NOMO-1 treated with dmso at 0.1 percent for 144 hours (cell line): ENCODE measurements around the gene FASTKD3.

ENCODE experiments used
- DNase-seq: peaks from one replicate; lab custom pipeline; 2025; ENCODE audit not compliant: unreplicated experiment; lab: John Stamatoyannopoulos, UW

FASTKD3 gene

DNA sequence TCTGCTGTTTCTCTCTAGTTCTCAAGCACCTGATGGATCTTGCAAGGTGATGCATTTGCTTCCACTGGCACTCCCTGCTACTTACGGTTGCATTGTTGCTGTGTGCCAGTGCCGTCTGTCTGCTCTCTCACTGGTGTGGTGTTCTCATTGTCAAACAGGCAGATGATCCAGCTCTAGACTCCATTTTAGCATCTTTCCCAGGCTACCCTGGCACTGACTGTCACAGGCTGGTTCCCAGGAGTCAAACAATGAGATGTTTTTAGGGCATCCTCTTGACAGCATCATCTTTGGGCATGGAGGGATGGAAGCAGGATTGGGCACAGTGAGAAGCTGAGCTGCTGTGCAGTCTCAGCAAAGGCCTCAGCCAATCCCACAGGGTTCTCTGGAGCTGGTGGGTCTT is 13.0 kb upstream of the FASTKD3 start:
- DNase-seq, result no peak

DNA sequence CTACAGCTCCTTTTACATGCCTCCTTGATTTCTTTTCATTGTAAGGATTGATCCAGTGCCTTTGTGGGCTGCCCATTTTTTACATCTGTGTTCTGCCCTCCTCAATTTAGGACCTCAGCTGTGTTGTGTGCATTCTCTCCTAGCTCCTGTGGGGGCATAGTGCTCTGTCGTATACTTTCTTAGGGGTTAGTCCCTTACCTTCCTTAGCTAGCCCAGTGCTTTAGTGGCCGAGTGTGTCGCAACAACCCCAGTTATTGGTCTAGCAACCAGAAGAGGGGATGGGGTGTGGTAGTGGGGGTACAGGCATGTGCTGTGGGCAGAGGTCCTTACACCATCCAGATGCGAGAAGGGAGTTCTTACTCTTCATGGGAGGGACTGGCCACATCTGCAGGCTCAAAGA is 12.3 kb upstream of the FASTKD3 start:
- peak; percentile 26 for DNase-seq

- DNase-seq, result peak; percentile 90
These were observed 9.6 kb upstream of the FASTKD3 start for GRCh38 chr5:7878381-7878873.

GRCh38 chr5:7877851-7878250 is 9.0 kb upstream of the FASTKD3 start:
- no peak for DNase-seq

DNA sequence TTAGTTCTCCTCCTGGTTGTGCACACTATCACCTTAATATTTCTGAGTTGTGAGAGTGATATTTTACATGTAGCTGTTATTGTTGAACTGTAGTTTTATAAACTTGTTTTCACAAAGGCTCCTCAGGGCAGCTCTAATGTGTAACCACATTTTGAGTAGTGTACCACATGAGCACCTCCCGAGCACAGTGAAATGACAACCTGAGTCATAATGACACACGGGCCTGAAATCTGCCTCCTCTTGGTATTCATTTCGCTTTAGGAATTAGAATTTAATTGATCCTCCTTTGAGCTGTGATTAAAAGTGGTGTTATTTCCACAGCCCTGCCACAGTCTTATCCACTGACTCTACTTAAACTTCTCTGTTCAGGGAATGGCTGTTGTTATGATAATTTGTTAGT is 8.0 kb upstream of the FASTKD3 start:
- no peak for DNase-seq

GRCh38 chr5:7875151-7875550 is 6.3 kb upstream of the FASTKD3 start:
- no peak for DNase-seq

GRCh38 chr5:7874639-7875038 is 5.8 kb upstream of the FASTKD3 start:
- DNase-seq, result no peak

GRCh38 chr5:7873216-7873615 is 4.4 kb upstream of the FASTKD3 start:
- no peak for DNase-seq

- DNase-seq, result no peak
These were observed 3.8 kb upstream of the FASTKD3 start for GRCh38 chr5:7872517-7873130.

DNA sequence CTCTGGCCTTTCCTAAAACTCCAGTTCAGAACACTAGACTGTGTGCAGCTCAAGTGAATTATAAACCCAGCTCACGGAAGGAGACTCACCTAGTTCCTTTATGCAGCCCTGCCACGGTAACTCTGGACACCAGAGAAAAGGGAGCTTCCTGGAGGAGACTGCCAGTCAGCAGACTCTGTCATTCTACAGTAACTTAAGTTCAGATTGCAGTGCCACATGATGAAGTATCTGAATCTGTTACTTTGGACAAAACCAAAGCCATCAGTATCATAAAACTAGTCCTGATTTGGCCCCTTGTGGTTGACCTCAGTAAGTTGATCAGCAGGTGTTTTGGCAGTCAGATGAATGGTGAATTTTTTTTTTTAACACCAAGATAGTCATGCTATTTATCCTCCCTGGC is 2.8 kb upstream of the FASTKD3 start:
- DNase-seq, result no peak

GRCh38 chr5:7869474-7870136 is 774 bp upstream of the FASTKD3 start:
- no peak for DNase-seq

DNA sequence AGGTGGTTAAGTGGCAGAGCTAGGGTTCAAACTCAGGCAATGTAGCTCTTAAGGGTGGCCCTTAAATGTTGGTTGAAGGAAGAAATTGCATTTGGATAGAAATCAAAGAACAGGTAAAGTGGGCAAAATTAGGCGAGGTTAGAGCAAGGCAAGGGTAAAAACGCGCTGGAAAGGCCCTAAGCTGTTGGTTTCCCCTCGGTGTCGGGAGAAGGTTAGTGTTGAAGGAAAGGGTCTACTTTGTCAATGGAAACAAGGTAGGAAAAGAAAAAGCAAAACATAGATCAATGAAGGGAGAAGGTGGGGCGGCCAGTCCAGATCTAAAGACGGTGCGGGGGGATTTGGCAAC is 431 bp downstream of the FASTKD3 start:
- no peak for DNase-seq

DNA sequence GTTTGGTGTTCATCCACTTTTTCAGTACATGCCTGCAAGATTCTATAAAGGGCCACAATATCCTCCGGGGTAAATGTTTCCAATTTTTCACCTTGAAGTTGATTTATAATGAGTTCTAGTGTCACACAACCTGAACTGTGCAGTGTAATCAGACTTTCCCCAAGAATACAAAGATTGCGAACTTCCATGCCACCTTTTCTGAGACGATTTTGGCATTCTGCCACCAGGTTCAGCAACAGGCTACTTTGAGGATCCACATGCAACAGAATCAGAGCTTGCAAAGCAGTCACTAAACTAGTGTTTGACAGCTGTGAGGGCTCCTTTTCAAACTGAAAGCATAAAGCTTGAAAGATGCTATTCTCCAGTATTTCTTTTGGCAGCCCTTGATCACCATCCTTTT is 1.6 kb downstream of the FASTKD3 start:
- DNase-seq, result no peak

GRCh38 chr5:7866196-7866595 is 2.6 kb downstream of the FASTKD3 start:
- DNase-seq, result no peak

DNA sequence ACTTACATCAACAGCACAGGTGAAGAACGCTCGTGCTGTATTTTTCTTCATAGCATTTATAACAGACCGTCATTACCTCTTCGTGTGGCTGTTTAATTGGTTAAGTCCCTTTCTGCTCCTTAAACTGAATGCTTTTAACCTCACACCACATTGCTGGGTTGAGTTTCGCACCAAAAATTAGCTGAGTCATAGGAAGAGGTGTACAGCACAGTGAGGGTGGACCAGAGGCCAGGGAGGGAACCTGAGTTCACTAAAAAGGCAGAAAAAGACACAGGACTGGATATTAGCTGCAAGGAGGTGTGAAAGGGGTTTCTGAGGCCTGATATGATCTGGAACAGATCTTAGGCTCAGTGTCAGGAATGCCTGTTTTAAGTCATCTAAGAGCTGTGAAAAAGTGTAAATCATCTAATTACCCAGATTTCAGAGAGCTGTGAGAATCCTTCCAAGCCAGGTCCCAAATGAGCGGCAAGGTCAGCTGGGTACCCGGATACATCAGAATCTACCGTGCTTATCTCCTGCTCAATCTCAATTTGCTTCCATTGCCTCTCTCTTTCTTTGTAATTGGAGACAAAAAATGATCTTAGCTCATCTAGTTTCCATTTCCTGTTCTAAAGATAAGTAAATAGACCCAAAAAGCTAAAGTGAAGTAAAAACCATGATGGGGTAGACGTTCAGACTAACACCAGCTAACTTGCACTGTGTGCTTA is 10.8 kb downstream of the FASTKD3 start:
- no peak for DNase-seq

DNA sequence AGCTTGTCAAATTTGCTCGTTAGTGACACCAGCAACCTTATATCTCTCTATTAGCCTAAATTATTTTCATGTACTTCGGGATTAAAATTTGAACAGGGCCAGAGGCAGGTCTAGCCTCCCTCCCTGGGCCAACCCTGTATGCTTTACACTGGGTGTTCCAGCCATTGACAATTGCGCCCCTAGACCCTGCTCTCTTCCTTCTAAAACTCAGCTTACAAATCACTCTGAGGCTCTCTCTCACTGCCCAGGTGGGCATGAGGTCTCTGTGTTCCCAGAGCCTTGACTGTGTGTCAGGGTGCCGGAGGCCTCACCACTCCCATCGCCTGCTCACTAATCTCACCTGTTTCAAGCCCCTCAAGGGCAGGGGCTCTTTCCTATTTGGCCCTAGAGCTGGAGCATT is 11.5 kb downstream of the FASTKD3 start:
- DNase-seq, result no peak

DNA sequence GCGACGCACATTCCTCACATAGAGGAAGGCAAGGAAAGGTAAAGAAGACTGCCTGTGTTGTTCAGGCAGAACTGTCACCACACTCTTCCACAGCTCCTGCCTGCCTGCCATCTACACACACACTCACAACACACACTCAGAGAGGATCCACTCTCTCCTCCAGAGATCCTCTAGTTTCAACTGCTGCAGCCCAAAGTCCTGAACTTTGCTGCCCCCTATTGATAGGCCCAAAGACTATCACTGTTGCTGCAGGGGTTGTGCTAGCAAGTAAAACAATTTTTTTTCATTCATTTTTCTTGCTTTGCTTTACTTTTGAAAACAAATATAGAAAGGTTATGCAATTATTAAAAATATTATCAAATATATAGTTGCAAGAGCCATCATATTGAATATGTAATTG is 12.0 kb downstream of the FASTKD3 start:
- peak; percentile 60 for DNase-seq

GRCh38 chr5:7855611-7856010 is 13.2 kb downstream of the FASTKD3 start:
- no peak for DNase-seq

- no peak for DNase-seq
These were observed 15.8 kb downstream of the FASTKD3 start for GRCh38 chr5:7852988-7853387.

- DNase-seq, result no peak
These were observed 16.3 kb downstream of the FASTKD3 start for GRCh38 chr5:7852542-7852941.

DNA sequence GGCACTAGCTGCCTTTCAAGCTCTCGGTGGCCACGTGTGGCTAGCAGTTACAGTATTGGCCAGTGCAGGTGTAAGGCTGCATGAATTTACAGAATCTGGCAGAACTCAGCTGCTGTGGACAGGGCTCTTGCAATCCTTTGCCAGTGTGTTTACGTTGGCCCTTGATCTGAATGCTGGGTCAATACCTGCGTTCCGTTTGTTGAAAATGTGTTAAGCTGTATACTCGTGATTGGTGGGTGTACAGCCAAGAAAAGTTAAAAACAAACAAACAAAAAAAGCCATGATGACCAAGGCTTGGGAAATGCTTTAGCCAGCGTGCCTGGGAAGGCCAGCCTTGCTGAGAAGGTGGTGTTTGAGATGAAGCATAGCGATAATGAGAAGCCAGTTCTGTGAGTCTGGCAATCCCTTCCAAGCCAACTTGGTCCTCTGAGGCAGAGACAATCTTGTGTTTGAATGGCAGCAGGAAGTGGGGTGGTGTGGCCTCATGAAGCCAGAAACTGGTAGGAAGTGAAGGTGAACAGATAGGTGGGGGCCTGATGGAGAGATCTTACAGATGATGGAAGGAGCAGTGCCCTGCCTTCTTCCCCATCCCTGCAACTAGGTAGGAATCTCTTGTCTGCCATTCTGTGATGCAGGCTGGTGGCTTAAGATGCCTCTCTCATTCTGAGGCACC is 17.1 kb downstream of the FASTKD3 start:
- no peak for DNase-seq

- DNase-seq, result no peak
These were observed 17.6 kb downstream of the FASTKD3 start for GRCh38 chr5:7851240-7851592.
